HG03039 (cell line): ENCODE data around the gene UIMC1.

Experiments
- ATAC-seq: cut with Tn5 transposase; IDR thresholded peaks from one replicate; pipeline ENCODE4 v1.9.1; 2021; ENCODE audit warnings: mild to moderate bottlenecking, moderate library complexity; ENCODE audit not compliant: unreplicated experiment

Gene UIMC1

GRCh38 chr5:176887252-176887849 is 119.2 kb downstream of the UIMC1 start:
- ATAC-seq = no peak

GRCh38 chr5:176886336-176887251 is 120.0 kb downstream of the UIMC1 start:
- no peak for ATAC-seq

- no peak for ATAC-seq
Observed at GRCh38 chr5:176884571-176884890, 122.0 kb downstream of the UIMC1 start.

GRCh38 chr5:176883700-176884570 is 122.6 kb downstream of the UIMC1 start:
- ATAC-seq = no peak

- ATAC-seq = no peak
Observed at GRCh38 chr5:176882567-176882903, 124.0 kb downstream of the UIMC1 start.

GRCh38 chr5:176881816-176882566 is 124.6 kb downstream of the UIMC1 start:
- no peak for ATAC-seq

GRCh38 chr5:176881021-176881749 is 125.4 kb downstream of the UIMC1 start:
- no peak for ATAC-seq

GRCh38 chr5:176880366-176881020 is 126.1 kb downstream of the UIMC1 start:
- no peak for ATAC-seq

GRCh38 chr5:176879663-176880361 is 126.8 kb downstream of the UIMC1 start:
- ATAC-seq = no peak

GRCh38 chr5:176878906-176879662 is 127.5 kb downstream of the UIMC1 start:
- ATAC-seq = no peak

- no peak for ATAC-seq
Observed at GRCh38 chr5:176878463-176878862, 128.1 kb downstream of the UIMC1 start.

GRCh38 chr5:176877793-176878331 is 128.7 kb downstream of the UIMC1 start:
- no peak for ATAC-seq

- no peak for ATAC-seq
Observed at GRCh38 chr5:176876506-176877431, 129.8 kb downstream of the UIMC1 start.

- ATAC-seq = no peak
Observed at GRCh38 chr5:176875783-176876505, 130.6 kb downstream of the UIMC1 start.

- ATAC-seq = no peak
Observed at GRCh38 chr5:176875014-176875550, 131.5 kb downstream of the UIMC1 start.

GRCh38 chr5:176874198-176874780 is 132.3 kb downstream of the UIMC1 start:
- ATAC-seq = no peak
